Stimulated activated CD4-positive, alpha-beta T cell treated with anti-CD3 and anti-CD28 coated beads, Interleukin-4, amount 100 ng/mL, for 4 hours (primary cell): ENCODE data around the gene MRPS15.

Experiments
- DNase-seq, 2 experiments: peaks; one replicate each; pipeline ENCODE4 v3.0.0-alpha.2; 2020

MRPS15 gene

GRCh38 chr1:36456391-36456928, 7.7 kb downstream of the MRPS15 start:
- DNase-seq = no peak

GRCh38 chr1:36455386-36455785, 8.8 kb downstream of the MRPS15 start:
- DNase-seq = no peak

GRCh38 chr1:36453600-36454388, 10.4 kb downstream of the MRPS15 start:
- DNase-seq = no peak

- no peak for DNase-seq
These were observed 11.1 kb downstream of the MRPS15 start for GRCh38 chr1:36453051-36453450.

- no peak for DNase-seq
These were observed 13.3 kb downstream of the MRPS15 start for GRCh38 chr1:36450919-36451305.

- peak; percentile 79 to 83 for DNase-seq
These were observed 13.8 kb downstream of the MRPS15 start, which contains the start of gene OSCP1 for GRCh38 chr1:36450270-36450918. Gene OSCP1, minus strand, starts transcription at chr1:36450451. Its CDS starts 82 bp downstream, at chr1:36450369.

- no peak for DNase-seq
These were observed 15.6 kb downstream of the MRPS15 start for GRCh38 chr1:36448530-36449056.

- DNase-seq = no peak
These were observed 16.7 kb downstream of the MRPS15 start for GRCh38 chr1:36447450-36447849.

GRCh38 chr1:36446746-36447145, 17.4 kb downstream of the MRPS15 start:
- DNase-seq = no peak

GRCh38 chr1:36446271-36446670, 17.9 kb downstream of the MRPS15 start:
- DNase-seq = no peak

GRCh38 chr1:36443297-36443696, 20.9 kb downstream of the MRPS15 start:
- DNase-seq = no peak

- DNase-seq = no peak
These were observed 21.8 kb downstream of the MRPS15 start for GRCh38 chr1:36442337-36442736.

- DNase-seq = no peak
These were observed 23.5 kb downstream of the MRPS15 start for GRCh38 chr1:36440646-36441045.

GRCh38 chr1:36440044-36440443, 24.1 kb downstream of the MRPS15 start:
- DNase-seq = no peak

- DNase-seq = no peak
These were observed 25.5 kb downstream of the MRPS15 start for GRCh38 chr1:36438715-36439114.

GRCh38 chr1:36436821-36437220, 27.4 kb downstream of the MRPS15 start:
- DNase-seq = no peak

GRCh38 chr1:36433102-36433501, 31.1 kb downstream of the MRPS15 start:
- no peak for DNase-seq

GRCh38 chr1:36432616-36433015, 31.6 kb downstream of the MRPS15 start:
- DNase-seq = no peak

GRCh38 chr1:36425791-36426190, 38.4 kb downstream of the MRPS15 start:
- DNase-seq = no peak

GRCh38 chr1:36421649-36422048, 42.5 kb downstream of the MRPS15 start:
- no peak for DNase-seq

- peak; percentile 84 to 93 for DNase-seq
These were observed 43.3 kb downstream of the MRPS15 start for GRCh38 chr1:36420836-36421317.

- no peak for DNase-seq
These were observed 43.8 kb downstream of the MRPS15 start for GRCh38 chr1:36420409-36420808.

- DNase-seq = no peak
These were observed 44.6 kb downstream of the MRPS15 start for GRCh38 chr1:36419569-36419968.

- DNase-seq = no peak
These were observed 45.0 kb downstream of the MRPS15 start for GRCh38 chr1:36419140-36419539.
